NCI-H1092 treated with DMSO at 0.1 percent for 48 hours (cell line): ENCODE data around the gene BCR.

ENCODE experiments used
- DNase-seq: peaks from one replicate; lab custom pipeline; 2025; lab: John Stamatoyannopoulos, UW

BCR gene

DNA sequence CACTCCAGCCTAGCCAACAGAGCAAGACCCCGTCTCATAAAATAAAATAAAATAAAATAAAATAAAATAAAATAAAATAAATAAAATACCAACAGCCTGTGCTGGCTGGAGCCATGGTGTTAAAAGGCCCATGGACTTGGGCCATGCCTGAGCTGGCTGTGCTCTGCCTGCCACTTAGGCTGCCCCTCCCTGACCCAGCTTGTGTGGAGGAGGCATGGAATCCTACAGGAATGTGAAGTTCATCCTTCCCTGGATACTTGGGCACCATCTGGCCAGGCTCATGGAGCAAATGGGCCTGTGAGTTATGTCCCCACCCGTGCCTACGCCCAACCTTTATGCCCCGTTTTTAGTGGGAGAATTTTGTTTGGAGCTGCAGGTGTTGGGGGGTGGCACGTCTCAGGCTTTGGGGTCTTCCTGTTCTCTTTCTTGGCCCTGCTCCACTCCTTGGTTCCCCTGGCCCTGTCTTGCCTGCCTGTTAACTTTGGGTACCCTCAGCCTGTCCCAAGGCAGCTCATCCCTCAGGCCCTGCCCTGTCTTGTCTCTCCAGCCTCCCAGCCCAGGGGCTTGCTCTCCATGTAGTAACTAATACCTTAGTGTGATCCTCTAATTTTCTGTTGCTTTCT lies 51.3 kb downstream of the BCR start:
- no peak for DNase-seq

DNA sequence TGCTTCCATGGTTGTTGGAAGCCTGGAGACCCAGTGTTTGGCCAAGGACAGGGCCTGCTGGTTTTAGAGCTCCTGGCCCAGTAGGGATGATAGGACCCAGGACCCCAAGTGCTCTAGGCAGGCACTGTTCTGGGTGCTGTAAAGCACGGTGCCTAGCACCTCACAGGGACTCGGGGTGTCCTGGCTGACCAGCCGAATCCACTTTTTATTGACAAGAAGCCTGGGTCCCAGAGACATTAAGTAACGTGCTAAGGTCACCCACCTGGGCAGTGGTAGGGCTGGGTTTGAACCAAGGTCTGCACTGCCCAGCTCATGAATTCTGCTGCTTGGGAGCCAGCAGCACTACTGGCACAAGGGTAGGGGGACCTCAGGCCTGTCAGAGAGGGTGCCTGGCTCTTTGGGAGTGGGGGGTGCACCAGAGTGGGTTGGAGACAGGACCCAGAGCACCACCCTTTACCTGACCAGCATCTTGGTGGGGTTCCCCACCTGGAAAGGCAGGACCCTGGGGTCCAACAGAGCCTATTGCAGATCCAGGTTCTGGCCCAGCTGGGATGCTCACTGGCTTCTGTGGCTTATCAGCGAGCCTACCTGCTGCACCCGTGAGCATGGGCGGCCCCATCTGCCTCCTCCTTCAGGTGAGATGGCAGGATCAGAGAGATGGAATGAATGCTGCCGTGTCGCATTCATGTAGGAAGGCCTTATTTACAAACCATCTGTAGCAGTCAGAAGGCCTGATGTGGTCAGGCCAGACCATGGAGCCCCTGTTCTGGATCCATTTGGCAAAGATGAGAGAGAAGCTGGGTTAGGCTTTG lies 52.0 kb downstream of the BCR start:
- DNase-seq: no peak

DNA sequence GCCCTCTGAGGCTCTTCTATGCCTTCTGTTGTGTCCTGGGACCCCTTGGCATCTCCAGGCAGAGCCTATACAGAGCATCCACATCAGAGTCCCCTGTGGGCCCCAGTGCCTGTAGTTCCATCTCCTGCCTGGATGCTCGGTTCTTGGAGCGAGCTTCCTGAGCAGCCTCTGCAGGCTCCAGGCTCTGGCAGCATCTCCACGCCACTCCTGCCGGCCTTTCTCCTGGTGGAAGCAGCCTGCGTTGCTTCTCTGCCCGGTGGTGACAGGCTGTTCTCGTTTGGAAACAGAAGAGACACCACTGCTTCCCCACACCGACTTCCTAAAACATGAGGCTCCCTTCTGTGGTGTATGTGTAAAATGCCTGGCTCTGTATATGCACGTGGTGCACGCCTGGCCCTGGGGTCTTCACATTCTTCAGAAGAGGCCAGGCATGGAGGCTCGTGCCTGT lies 52.8 kb downstream of the BCR start:
- DNase-seq: no peak

DNA sequence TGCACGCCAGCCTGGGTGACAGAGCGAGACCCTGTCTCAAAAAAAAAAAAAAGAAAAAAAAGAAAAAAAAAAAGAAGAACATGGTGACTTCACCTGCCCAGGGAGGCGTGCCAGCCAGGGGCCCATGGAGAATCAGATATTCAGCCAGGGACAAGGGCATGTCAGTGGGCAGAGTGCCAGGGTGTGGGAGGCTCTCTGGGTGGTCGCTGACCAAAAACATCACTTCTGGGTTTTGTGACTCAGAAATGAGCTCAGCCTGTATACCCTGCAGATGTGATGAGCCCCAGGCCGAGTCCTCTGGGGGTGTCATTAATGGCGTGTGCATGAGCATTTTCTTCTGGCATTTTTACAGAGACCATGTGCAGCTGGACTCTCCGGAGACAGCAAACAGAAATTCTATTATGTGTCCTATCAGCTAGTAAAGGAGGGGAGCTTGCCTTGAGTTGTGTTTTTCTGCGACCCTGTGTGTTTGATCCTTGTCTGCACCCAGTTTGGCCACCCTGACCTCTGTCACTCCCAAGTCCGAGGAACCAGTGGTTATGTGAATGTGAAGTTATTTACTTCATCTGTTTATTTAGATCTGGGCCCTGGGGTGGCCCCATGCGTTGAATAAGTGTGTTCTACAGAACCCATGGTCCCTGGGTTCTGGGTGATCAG lies 53.6 kb downstream of the BCR start:
- DNase-seq: no peak

DNA sequence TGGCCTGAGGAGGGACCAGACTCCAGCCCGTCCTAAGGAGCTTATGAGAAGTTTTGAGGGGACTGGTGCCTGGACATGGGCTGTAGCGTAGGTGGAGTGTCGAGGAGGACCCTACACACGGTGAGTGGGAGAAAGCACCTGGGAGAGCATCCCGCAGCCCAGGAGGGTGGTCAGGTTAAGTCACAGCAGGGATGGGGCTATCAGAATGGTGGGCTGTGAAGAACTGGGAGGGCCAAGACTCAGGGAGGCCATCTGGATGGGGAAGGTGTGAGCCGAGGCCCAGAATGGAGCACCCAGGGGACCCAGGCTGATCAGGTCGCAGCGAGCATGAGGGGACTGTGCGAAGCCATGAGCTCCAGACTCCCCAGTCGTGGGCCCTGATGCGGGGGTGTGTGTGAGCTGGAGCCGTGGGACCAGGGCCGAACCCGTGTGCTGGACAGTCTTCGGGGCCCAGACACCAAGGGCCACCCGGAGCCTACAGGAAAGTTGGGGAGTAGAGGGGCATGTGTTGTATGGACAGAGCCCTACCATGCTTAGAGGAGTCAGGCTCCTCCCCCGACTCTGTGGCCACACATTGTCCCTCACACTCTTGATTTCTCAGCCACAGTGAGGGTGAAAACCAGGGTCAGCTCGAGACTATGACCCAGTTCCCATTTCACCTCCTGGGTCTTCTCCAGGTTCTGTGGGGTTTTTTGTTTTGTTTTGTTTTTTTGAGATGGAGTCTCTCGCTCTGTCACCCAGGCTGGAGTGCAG lies 54.3 kb downstream of the BCR start:
- DNase-seq: no peak

DNA sequence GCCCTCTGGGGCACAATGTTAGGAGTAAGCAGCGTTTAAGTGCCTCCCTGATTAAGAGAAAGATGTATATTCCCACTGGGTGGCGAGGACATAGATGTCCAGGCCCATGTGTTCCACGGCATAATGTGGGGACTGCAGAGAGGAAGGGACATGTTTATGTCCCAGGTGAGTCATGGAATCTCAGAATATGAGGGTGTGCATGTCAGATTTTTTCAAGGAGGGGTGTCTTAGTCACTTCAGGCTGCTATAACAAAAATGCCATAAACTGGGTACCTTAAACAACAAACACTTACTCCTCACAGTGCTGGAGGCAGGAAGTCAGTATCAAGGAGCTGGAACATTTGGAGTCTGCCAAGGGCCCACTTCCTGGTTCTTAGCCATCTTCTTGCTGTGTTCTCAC lies 55.1 kb downstream of the BCR start:
- no peak for DNase-seq

DNA sequence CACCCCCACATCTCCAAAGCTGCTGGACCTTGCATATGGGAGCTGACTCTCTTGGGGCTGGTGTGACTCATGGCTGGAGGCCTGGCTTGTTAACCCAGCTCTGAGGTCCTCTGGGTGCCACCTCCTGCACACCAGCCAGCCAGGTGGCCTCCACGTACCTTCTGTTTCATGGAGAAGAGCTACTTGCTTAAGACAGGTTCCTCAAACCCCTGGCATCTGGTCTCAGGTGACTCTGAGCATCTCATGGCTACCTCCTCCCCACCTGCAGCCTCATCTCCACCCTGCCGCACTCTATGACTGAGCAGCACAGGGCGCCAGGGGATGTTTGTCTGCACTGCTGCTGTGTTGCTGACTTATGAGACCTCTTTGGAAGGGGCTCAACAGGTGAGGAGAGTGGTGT lies 55.7 kb downstream of the BCR start:
- DNase-seq: no peak

DNA sequence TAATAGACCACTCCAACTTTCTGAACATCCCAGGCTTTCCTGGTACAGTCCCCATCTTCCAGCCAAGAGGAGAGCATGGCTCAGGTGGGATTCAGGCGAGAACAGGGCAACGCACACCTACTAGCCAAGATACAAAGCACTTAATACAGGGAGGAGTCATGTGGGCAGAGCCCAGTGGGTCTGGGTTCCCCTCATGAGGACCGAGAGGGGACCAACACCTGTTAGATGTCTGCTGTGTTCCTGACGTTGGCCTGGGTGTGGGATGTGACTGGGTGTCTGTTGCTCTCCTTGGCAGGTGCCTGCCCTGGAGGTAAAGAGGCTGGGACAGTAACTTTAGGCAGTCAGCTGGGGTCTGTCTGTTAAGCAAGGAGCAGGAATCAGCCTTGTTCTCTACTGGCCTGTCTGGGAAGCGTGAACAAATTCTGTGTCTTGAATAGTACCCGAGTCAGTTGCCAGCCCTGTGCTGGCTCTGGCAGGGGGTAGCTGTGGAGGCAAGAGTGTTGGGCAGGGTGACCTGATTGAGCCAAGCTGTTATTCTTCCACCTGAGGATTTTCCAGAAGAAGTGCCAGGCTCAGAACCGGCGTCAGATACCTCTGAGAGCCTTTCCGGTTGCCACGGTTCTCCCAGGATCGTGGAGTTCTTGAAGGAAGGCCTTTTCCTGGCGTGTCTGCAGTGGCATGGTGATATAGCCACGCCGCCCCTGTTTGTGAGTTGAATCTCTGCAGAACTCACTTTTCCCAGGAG lies 56.3 kb downstream of the BCR start:
- DNase-seq: no peak

DNA sequence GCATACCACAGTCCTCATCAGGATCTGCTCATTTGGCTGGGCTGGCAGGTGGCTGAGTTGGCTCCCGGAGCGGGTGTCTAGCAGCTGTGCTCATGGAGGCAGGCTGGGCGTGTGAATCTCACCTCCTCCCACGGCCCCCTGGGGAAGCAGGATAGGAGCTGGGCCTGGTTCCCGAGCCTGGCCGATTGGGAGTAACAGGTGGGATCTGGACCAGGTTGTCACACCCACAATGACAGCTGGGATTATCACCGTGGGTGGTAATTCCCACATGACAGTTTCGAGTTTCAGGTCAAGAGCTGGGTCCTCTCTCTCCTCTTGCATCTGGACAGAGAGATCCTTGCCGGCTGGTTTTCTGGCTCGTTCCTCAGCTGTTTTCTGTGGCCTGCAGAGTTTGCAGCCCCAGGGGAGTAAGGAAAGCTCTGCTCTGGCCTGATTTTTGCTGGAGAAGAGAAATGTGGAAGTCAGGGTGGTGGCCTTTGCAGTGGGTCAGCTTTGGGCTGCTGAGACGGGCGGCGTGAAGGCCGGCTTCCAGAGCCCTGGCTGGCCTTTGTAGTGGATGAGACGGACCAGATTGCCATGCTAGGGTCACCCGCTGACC lies 57.0 kb downstream of the BCR start:
- DNase-seq: peak; percentile 93

DNA sequence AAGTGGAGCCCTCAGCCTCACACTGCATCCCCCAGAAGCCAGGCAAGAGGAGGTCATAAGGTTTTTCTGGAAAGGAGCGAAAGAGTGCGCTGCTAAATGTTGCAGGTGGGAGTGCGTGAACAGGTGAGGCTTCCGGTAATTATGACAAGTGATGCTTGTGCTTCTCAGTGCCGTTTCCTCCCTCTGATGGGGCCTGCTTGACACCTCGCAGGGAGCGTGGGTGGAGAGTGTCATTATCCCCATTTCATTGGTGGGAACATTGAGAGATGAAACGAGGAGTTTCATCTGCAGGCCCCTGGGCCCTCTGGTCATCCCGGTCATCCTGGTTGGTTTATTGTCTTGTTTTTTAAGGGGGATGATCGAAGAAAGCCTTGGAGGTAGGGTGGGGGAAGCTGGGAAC lies 57.5 kb downstream of the BCR start:
- no peak for DNase-seq

DNA sequence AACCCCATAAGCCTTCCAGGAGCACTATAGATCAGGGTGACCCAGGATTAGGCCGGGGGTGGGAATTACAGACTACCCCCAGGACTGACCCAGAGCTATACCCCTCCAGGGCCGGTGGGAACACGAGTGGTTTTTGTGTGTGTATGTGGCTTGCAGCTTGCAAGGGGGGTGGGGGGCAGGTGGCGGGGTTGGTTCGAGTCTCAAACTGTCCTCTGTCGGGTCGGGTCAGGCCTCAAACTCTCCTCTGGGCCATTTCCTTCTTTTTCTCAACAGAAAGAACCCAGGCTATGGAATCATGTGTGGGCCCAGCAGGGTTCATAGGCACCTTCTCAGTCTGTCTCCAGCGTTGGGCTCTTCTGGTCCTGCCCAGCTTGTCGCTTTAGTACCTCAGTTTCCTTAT lies 58.4 kb downstream of the BCR start:
- DNase-seq: no peak

DNA sequence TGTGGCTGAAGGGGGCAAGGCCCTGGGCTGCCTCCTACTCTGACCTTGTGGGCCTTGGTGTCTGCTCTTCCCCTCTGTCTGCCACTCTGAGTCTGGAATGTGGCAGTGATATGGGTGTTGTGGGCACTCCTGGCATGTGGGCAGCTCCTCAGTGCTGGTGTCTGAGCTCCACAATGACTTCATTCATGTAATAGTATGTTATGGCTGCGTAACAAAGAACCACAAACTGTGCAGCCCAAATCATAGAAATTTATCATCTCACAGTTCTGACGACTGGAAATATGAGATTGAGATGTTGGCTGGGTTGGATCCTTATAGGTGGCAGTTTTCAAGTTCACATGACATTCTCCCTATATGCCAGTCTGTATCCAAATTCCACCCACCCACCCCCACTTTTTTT lies 59.1 kb downstream of the BCR start:
- DNase-seq: no peak

DNA sequence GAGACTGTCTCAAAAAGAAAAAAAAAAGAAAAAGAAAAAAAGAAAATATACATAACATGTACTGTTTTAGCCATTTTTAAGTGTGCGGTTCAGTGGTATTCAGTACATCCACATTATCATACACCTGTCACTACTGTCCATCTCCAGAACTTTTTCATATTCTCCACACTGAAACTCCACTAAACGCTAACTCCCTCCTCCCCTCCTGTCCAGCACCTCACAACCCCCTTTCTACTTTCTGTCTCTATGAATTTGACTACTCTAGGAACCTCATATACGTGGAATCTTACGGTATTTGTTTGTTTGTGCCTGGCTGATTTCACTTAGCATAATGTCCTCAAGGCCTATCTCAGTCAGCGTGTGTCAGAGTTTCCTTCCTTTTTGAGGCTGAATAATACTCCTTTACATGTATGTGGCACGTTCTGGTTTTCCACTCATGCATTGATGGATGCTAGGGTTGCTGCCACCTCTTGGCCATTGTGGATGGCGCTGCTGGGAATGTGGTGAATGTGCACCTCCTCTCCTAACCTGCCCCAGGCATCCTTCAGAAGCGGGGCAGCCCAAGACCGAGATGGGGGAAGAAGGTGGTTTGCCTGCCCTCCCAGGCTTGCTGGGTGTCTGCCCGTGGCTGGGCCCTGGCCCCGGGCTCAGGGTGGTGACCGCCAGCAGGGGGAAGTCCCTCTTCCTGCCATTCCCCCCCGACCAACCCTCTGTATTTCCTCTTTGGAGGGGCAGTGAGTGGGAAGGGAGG lies 60.5 kb downstream of the BCR start:
- no peak for DNase-seq

DNA sequence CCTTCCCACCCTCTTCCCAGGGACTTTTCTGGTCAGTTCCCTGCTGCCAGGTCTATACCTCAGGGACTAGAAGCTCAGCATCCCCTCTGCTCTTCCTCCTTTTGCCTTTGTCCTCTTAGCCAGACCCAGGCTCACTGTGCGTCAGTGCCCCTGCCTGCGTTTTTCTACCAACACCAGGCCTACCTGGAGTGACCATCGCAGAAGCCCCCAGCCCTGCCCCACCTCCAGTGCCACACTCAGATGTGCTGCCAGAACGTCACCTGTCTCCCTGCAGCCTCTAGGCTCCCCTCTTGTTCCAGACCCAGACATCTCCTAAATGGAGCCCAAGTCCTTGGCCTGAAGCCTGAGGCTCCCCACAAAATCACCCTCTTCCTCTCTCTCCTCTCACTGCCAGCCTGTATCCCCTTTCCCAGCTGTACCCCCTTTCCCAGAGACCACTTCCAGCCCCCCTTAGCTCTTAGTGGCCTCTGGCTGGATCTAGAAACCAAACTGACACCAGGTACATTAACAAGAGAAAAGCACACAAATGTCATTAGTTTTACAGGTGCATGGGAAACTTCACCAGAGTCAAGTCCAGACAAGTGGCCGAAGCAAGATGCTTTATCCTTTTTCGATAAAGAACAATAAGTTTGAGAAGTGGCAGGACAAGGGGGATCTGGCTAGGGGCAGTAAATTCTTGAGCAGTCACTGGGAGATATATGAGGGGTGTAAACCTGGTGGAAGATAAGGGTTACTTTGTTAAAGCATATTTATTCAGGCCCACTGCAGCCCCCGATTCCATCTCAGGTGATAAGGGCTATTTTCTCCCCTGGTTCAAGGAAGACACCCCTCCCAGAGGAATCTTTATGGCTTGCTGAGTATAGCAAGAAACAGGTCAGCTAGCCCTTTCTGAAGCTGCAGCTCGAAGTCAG lies 61.5 kb downstream of the BCR start:
- no peak for DNase-seq

DNA sequence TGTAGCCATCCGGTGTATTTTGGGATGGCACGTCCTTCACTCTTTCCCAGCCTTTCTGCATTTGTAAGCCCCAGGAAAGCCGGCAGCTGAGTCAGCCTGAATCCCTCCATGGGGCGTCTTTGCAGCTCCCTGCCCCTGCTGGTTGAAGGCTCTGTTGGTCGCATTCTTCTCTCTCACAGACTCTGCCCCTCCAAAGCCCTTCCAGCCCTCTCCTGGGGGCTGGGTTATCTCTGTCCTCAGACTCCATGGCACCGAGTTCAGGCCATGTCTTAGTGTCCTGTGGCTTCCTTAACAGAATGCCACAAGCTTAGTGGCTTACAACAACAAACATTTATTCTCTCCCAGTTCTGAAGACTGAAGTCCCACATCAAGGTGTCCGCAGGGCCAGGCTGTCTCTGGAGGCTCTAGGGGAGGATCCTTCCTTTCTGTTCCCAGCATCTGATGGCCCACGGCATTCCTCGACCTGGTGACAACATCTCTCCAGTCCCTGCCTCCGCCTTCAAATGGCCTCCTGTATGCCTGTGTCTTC lies 62.2 kb downstream of the BCR start:
- no peak for DNase-seq

DNA sequence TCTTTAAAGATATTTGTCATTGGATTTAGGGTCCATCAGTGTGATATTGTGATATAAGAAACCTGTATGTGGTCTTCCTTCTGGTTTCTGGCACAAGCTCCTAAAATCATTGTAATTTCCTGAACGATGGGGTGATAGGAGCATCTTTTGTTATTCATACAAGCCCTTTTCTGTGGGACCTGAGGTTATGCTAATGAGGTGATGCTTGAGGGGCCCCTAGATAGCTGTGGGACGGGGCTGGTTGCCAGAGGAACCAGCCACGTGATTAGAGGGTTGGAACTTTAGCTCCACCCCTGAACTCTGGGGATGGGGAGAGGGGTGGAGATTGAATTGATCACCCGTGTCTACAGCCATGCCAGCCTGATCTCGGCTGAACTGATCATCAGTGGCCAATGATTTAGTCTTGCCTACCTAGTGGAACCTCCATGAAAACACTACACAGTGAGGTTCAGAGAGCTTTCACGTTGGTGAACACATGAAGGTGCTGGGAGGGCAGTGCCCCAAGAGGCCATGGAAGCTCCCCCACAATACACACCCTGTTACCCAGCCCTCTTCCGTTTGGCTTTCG lies 62.8 kb downstream of the BCR start:
- no peak for DNase-seq

DNA sequence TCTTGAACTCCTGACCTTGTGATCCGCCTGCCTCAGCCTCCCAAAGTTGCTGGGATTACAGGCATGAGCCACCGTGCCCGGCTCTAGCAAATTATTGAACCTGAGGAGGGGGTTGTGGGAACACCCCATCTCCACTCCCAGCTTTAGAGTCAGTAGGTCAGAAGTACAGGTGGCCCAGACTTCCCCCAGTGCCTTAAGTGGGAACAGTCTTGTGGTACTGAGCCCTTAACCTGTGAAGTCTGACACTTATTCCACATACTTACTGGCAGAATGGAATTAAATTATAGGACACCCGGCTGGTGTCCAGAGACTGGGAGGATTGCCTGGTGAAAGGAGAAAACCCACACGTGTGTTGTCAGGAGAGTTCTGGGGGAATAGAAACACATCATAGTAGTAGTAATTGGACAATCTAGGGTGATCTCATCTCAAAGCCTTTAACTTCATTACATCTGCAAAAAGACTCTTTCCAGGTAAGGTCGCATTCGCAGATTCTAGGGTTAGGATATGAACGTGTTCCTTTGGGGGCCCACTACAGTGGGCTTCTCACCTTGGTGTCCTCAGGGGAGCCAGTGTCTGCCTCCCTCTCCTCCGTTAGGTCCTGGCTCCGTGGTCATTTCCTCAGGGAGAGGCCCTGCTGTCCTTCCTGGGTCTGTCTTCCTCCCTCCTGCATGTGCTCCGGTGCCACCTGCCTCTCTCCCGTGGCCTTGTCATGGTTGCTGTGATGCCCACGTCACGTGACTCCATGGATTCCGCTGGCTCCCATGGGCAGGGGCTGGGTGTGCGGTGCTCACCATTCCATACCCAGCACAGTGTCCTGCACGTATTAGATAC lies 63.8 kb downstream of the BCR start:
- no peak for DNase-seq

DNA sequence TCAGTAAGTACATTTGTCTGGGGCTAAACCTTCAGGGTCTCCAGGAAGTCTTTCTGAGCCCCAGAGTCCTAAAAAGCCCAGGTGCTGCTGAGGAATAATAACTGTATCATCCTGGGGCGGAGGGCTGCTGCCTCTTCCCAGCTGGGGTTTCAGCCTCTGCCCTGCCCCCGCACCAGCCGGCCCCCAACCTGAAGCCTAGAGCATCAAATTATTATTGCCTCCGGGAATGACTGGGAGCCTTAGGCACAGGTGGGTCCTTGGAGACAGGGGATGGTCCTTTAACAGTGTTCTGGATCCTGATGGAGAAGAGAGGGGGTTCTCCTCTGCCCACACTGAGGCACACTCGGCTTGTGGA lies 64.4 kb downstream of the BCR start:
- DNase-seq: no peak
